SH-SY5Y (cell line): ENCODE data around the gene HSCB.

ENCODE experiments used
- GATA2 ChIP-seq: IDR thresholded peaks from 2 replicates; pipeline ENCODE4 v1.6.1; 2011; ENCODE audit warnings: mild to moderate bottlenecking, low read depth, low read length
- GATA3 ChIP-seq: IDR thresholded peaks from 2 replicates; pipeline ENCODE4 v1.6.1; 2011; ENCODE audit warnings: low read depth, mild to moderate bottlenecking, low read length, moderate library complexity

DNA sequence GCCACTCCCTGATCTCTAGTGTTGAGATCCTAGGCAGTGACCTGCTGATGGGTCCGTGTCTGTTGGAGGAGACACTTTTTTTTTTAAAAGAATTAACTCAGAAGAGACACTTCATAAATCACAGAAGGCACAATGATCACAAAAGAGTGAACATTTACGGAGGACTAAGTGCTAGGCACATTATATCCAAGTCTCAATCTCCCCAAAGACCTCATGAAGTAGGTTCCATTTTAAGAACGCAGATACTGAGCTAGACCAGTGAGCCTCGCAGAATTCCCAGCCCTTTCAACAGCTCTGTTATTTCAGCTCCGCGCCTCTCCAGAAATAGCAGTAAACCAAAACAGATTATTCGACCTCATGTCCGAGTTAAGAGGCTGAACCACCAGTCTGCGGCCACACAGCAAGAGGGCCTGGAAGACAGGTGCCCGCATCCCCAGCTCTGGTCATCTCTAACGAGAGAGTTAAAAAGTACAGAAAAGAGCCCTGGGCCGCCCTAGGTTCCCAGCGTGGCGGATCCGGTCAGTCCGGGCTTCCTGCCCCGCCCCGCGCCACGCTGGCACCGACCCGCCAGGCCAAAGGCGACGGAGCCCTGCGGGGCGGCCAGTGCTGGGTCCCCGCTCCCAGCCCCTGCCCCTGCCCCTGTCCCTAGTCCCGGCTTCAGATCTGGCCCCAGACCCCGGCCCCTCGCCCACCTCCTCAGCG is 57.9 kb downstream of the HSCB start:
- TF ChIP-seq GATA3 (no peak), GATA2 (no peak)
